H9 (cell line): Measurements from ENCODE around the gene FOXF1. TPM values are rescaled to one million over a fixed set of nuclear protein-coding genes. Genes with fewer than 3 reads are reported as not detected.

ENCODE experiments used
- DNase-seq: peaks from one replicate; pipeline ENCODE4 v3.0.0-alpha.2; 2017
- H2AFZ ChIP-seq: one replicate; pipeline ENCODE4 v1.6.1; 2013; ENCODE audit warnings: mild to moderate bottlenecking, low read length, control low read depth, moderate library complexity
- H2AK5ac ChIP-seq: 2 replicates; pipeline ENCODE4 v1.6.1; 2013; ENCODE audit warnings: low read length, control low read depth, mixed read lengths; ENCODE audit not compliant: insufficient read length
- H2BK120ac ChIP-seq: one replicate; pipeline ENCODE4 v1.6.1; 2013; ENCODE audit warnings: low read depth, mild to moderate bottlenecking, low read length, control low read depth, inconsistent platforms; ENCODE audit not compliant: poor library complexity, severe bottlenecking
- H2BK12ac ChIP-seq: 2 replicates; pipeline ENCODE4 v1.6.1; 2013; ENCODE audit warnings: low read length, control low read depth, mixed read lengths, low read depth; ENCODE audit not compliant: insufficient read length
- H2BK15ac ChIP-seq: 2 replicates; pipeline ENCODE4 v1.6.1; 2013; ENCODE audit warnings: low read depth, low read length, control low read depth
- H2BK20ac ChIP-seq: one replicate; pipeline ENCODE4 v1.6.1; 2013; ENCODE audit warnings: low read depth, mild to moderate bottlenecking, low read length, control low read depth, inconsistent platforms; ENCODE audit not compliant: poor library complexity, severe bottlenecking
- H2BK5ac ChIP-seq: 2 replicates; pipeline ENCODE4 v1.6.1; 2013; ENCODE audit warnings: low read length, control low read depth, mixed read lengths; ENCODE audit not compliant: insufficient read length
- H3K14ac ChIP-seq: 2 replicates; pipeline ENCODE4 v1.6.1; 2013; ENCODE audit warnings: low read length, control low read depth; ENCODE audit not compliant: insufficient read depth
- H3K18ac ChIP-seq: 2 replicates; pipeline ENCODE4 v1.6.1; 2013; ENCODE audit warnings: low read depth, mild to moderate bottlenecking, mixed read lengths, low read length, control low read depth; ENCODE audit not compliant: insufficient read length
- H3K23ac ChIP-seq: 2 replicates; pipeline ENCODE4 v1.6.1; 2013; ENCODE audit warnings: low read length, control low read depth, mixed read lengths, low read depth; ENCODE audit not compliant: insufficient read length
- H3K23me2 ChIP-seq: 2 replicates; pipeline ENCODE4 v1.6.1; 2013; ENCODE audit warnings: low read depth, mild to moderate bottlenecking, mixed read lengths, low read length, control low read depth; ENCODE audit not compliant: insufficient read length, poor library complexity, severe bottlenecking
- H3K27ac ChIP-seq: 2 replicates; pipeline ENCODE4 v1.5.1; 2013; ENCODE audit warnings: low read length, control low read depth, mixed read lengths, low read depth; ENCODE audit not compliant: insufficient read length
- H3K27me3 ChIP-seq: 2 replicates; pipeline ENCODE4 v1.6.1; 2013; ENCODE audit warnings: low read length, control low read depth, inconsistent platforms; ENCODE audit not compliant: insufficient read depth
- H3K4ac ChIP-seq: 2 replicates; pipeline ENCODE4 v1.6.1; 2013; ENCODE audit warnings: low read depth, mild to moderate bottlenecking, control low read depth, inconsistent platforms, low read length, moderate library complexity
- H3K4me1 ChIP-seq: 2 replicates; pipeline ENCODE4 v1.6.1; 2013; ENCODE audit warnings: low read length, control low read depth, inconsistent platforms; ENCODE audit not compliant: insufficient read depth
- H3K4me2 ChIP-seq: 2 replicates; pipeline ENCODE4 v1.6.1; 2013; ENCODE audit warnings: low read length, control low read depth, mixed read lengths; ENCODE audit not compliant: insufficient read length, insufficient read depth
- H3K56ac ChIP-seq: 2 replicates; pipeline ENCODE4 v1.6.1; 2013; ENCODE audit warnings: low read depth, mild to moderate bottlenecking, mixed read lengths, low read length, control low read depth; ENCODE audit not compliant: insufficient read length
- H3K79me1 ChIP-seq: 2 replicates; pipeline ENCODE4 v1.6.1; 2013; ENCODE audit warnings: low read depth, mild to moderate bottlenecking, moderate library complexity, low read length, control low read depth, inconsistent platforms; ENCODE audit not compliant: insufficient read depth, poor library complexity, severe bottlenecking
- H3K79me2 ChIP-seq: 2 replicates; pipeline ENCODE4 v1.6.1; 2013; ENCODE audit warnings: low read length, control low read depth, inconsistent platforms; ENCODE audit not compliant: insufficient read depth
- H3K9ac ChIP-seq: 2 replicates; pipeline ENCODE4 v1.6.1; 2013; ENCODE audit warnings: low read length, control low read depth, mixed read lengths; ENCODE audit not compliant: insufficient read length; ENCODE audit errors: extremely low read depth
- H3K9me3 ChIP-seq: one replicate; pipeline ENCODE4 v1.6.1; 2013; ENCODE audit warnings: low read depth, low read length, inconsistent platforms; ENCODE audit not compliant: control insufficient read depth
- H3T11ph ChIP-seq: one replicate; pipeline ENCODE4 v1.6.1; 2013; ENCODE audit warnings: mild to moderate bottlenecking, low read length, control low read depth, inconsistent platforms
- H4K20me1 ChIP-seq: one replicate; pipeline ENCODE4 v1.6.1; 2013; ENCODE audit not compliant: control insufficient read depth, insufficient read length, insufficient read depth
- H4K5ac ChIP-seq: 2 replicates; pipeline ENCODE4 v1.6.1; 2013; ENCODE audit warnings: low read depth, mild to moderate bottlenecking, mixed read lengths, low read length, control low read depth; ENCODE audit not compliant: insufficient read length
- H4K8ac ChIP-seq: replicated peaks from 2 replicates; pipeline ENCODE4 v1.6.1; 2013; ENCODE audit warnings: low read length, control low read depth, mixed read lengths, low read depth; ENCODE audit not compliant: insufficient read length
- H4K91ac ChIP-seq: 2 replicates; pipeline ENCODE4 v1.6.1; 2013; ENCODE audit warnings: low read depth, mild to moderate bottlenecking, moderate library complexity, mixed read lengths, low read length, control low read depth; ENCODE audit not compliant: insufficient read length
- H3K27ac Mint-ChIP-seq, 3 experiments: 2 replicates in 2 of 3; 3 replicates in 1 of 3; pipeline ENCODE4 v1.8.0; 2020 to 2021; ENCODE audit warnings: mixed read lengths in 3 of 3, mild to moderate bottlenecking in 1 of 3, moderate library complexity in 1 of 3
- H3K27me3 Mint-ChIP-seq: 2 replicates; pipeline ENCODE4 v1.8.0; 2021; ENCODE audit warnings: low read depth, mild to moderate bottlenecking, moderate library complexity, mixed read lengths
- H3K36me3 Mint-ChIP-seq, 3 experiments: 2 replicates in 2 of 3; 3 replicates in 1 of 3; pipeline ENCODE4 v1.8.0; 2020 to 2021; ENCODE audit warnings: low read depth in 3 of 3, mixed read lengths in 3 of 3; ENCODE audit not compliant: insufficient read depth in 1 of 3
- H3K4me1 Mint-ChIP-seq, 2 experiments: 2 replicates each; pipeline ENCODE4 v1.8.0; 2020; ENCODE audit warnings: mixed read lengths in 2 of 2
- H3K4me3 Mint-ChIP-seq, 2 experiments: 2 replicates in 1 of 2; 3 replicates in 1 of 2; pipeline ENCODE4 v1.8.0; 2020 to 2021; ENCODE audit warnings: mild to moderate bottlenecking in 2 of 2, mixed read lengths in 2 of 2, moderate library complexity in 1 of 2
- H3K9me3 Mint-ChIP-seq, 2 experiments: 2 replicates in 1 of 2; 3 replicates in 1 of 2; pipeline ENCODE4 v1.8.0; 2020; ENCODE audit warnings: mild to moderate bottlenecking in 2 of 2, mixed read lengths in 2 of 2, moderate library complexity in 1 of 2
- CTCF ChIP-seq: fragments of 200-600 bp; sonication (generic); conservative IDR thresholded peaks from 3 replicates; pipeline ENCODE4 v1.8.0; 2021; ENCODE audit warnings: antibody characterized with exemption, mild to moderate bottlenecking
- WGBS: extraction: QIAGEN DNeasy Blood & Tissue Kit; methylation state at CpG from one replicate; pipeline ENCODE4 v1.1.7; 2013; ENCODE audit warnings: missing lambda C conversion rate, low lambda C conversion rate, mixed read lengths; ENCODE audit not compliant: insufficient read length; ENCODE audit errors: extremely low coverage; 5-methylcytosine and 5-hydroxymethylcytosine counted together
- total RNA-seq: library from RNA; stranded (reverse); gene quantifications from 2 replicates; pipeline ENCODE4 v1.2.1, GENCODE V29; 2021

The FOXF1 gene
- total RNA-seq, 1 experiment from 2014 or later, result not detected

- no peak overlapping the region for H2BK20ac ChIP-seq
- H3K27ac Mint-ChIP-seq, result no peak overlapping the region
- H3K56ac ChIP-seq, result no peak overlapping the region
- H3K23me2 ChIP-seq, result no peaks in the 10 kb centered on the region
- H3K27ac ChIP-seq, result no peak overlapping the region
- no peak overlapping the region for H2BK12ac ChIP-seq
- H4K91ac ChIP-seq, result no peak overlapping the region
- DNase-seq, result peak; percentile 80
- WGBS, result no CpG with 5 or more reads among the region's 17 CpGs
- H3K79me2 ChIP-seq, result no peaks in the 10 kb centered on the region
- no peaks in the 10 kb centered on the region for H3K9me3 ChIP-seq
- H3K18ac ChIP-seq, result no peak overlapping the region
- no peak overlapping the region for H3K4me2 ChIP-seq
- no peaks in the 10 kb centered on the region for H3K79me1 ChIP-seq
- no peak overlapping the region for H4K5ac ChIP-seq
- H3K27me3 Mint-ChIP-seq, result peaks cover 92% of the 10 kb centered on the region
- no peaks in the 10 kb centered on the region for H3K36me3 Mint-ChIP-seq
- H3K4me1 Mint-ChIP-seq, result peaks cover 9 to 30% of the 10 kb centered on the region in 2 experiments
- no peak overlapping the region for H3K9ac ChIP-seq
- no peak overlapping the region for H2AK5ac ChIP-seq
- no peak overlapping the region for H3K4me3 Mint-ChIP-seq
- no peak overlapping the region for H2BK120ac ChIP-seq
- no peak overlapping the region for H3K14ac ChIP-seq
- H2BK15ac ChIP-seq, result no peak overlapping the region
- H4K20me1 ChIP-seq, result no peaks in the 10 kb centered on the region
- TF ChIP-seq CTCF, result peak; percentile 82
- H3K9me3 Mint-ChIP-seq, result peaks cover 2 to 13% of the 10 kb centered on the region in 2 experiments; a peak in 2 of 5 replicates
- H3K27me3 ChIP-seq, result peaks cover 56% of the 10 kb centered on the region
- no peak overlapping the region for H2BK5ac ChIP-seq
- H3K4me1 ChIP-seq, result no peaks in the 10 kb centered on the region
- no peak overlapping the region for H3T11ph ChIP-seq
- H4K8ac ChIP-seq, result no peak overlapping the region
- no peak overlapping the region for H2AFZ ChIP-seq
- no peak overlapping the region for H3K4ac ChIP-seq
- no peak overlapping the region for H3K23ac ChIP-seq
These were observed 7.4 kb downstream of the FOXF1 start for GRCh38 chr16:86517652-86518258.
